IgD-negative memory B cell (primary cell): ENCODE results near the gene TRIM17. TPM values are rescaled to one million over a fixed set of nuclear protein-coding genes. Genes with fewer than 3 reads are reported as not detected.
"Not testable (repeated sequence)": the region's sequence is repeated elsewhere in the genome, so short reads cannot be mapped to it uniquely, and the experiment has no call there.

Experiments used
- H3K27ac Mint-ChIP-seq, 3 donors: one replicate each; pipeline ENCODE4 v1.8.0; 2020 to 2022; ENCODE audit warnings: mild to moderate bottlenecking in 3 of 3, mixed read lengths in 3 of 3, moderate library complexity in 1 of 3
- H3K27me3 Mint-ChIP-seq: one replicate; pipeline ENCODE4 v1.8.0; 2021; ENCODE audit warnings: mixed read lengths
- H3K36me3 Mint-ChIP-seq: one replicate; pipeline ENCODE4 v1.8.0; 2020; ENCODE audit warnings: mild to moderate bottlenecking, mixed read lengths
- H3K4me1 Mint-ChIP-seq, 3 donors: one replicate each; pipeline ENCODE4 v1.8.0; 2020 to 2022; ENCODE audit warnings: mixed read lengths in 3 of 3, mild to moderate bottlenecking in 1 of 3
- H3K4me3 Mint-ChIP-seq, 4 donors: one replicate each; pipeline ENCODE4 v1.8.0; 2020 to 2022; ENCODE audit warnings: mild to moderate bottlenecking in 4 of 4, mixed read lengths in 4 of 4, moderate library complexity in 3 of 4
- H3K9me3 Mint-ChIP-seq, 3 donors: one replicate each; pipeline ENCODE4 v1.8.0; 2020 to 2021; ENCODE audit warnings: mixed read lengths in 3 of 3, mild to moderate bottlenecking in 1 of 3
- polyA plus RNA-seq: library from polyadenylated mRNA; unstranded; fragments of 300-500 nt; fragmentation: Illumina TruSeq; gene quantifications from one replicate; pipeline ENCODE4 v1.2.3, GENCODE V29; 2021

The TRIM17 gene
- polyA plus RNA-seq, 1 donor from 2014 or later = not detected

DNA sequence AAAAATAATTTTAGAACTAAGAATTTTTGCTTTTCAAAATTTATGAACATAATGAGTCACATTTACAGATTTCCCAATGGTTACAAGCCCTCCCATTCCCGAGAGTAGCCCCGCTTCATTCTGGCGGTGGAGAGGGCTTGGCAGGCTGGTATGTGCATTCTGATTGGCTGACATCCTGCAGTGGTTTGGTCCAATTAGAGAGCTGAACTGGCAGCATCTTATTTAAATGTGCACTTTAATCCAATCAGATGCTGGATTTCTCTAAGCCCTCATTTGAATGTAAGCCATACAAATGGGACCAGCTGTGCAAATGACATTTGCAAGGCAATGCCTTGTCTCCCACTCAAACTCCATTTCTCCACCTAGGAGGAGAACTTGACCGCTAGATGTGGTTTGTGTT lies 18.0 kb upstream of the TRIM17 start:
- Mint-ChIP-seq H3K9me3 (no peaks in the 10 kb centered on the region), H3K4me3 (no peak overlapping the region), H3K4me1 (no peaks in the 10 kb centered on the region), H3K27ac (no peak overlapping the region), H3K27me3 (peaks cover 18% of the 10 kb centered on the region), H3K36me3 (no peaks in the 10 kb centered on the region)

DNA sequence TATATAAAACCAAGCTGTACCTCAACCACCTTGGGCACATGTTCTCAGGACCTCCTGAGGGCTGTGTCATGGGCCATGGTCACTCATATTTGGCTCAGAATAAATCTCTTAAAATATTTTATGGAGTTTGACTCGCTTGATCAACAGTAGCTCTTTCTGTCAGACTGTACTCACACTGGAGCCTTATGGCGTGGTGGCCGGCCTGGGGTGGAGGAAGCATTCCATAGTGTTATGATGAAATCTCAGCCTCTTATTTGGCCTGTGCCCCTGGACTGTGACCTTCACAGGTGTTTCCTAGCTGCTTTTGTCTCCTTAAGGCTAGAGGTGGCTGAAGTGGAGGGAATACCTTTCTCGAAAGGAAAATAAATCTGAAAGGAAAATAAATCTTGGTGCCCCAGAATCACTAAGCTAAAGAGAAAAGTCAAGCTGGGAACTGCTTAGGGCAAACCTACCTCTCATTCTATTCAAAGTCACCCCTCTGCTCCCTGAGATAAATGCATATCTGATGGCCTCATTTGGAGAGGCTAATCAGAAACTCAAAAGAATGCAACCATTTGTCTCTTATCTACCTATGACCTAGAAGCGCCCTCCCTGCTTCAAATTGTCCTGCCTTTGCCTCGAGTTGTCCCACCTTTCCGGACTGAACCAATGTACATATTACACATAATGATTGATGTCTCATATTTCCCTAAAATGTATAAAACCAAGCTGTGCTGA lies 16.8 kb upstream of the TRIM17 start:
- not testable (repeated sequence) for H3K4me1 Mint-ChIP-seq, H3K27ac Mint-ChIP-seq
- peaks cover 19% of the 10 kb centered on the region for H3K27me3 Mint-ChIP-seq

DNA sequence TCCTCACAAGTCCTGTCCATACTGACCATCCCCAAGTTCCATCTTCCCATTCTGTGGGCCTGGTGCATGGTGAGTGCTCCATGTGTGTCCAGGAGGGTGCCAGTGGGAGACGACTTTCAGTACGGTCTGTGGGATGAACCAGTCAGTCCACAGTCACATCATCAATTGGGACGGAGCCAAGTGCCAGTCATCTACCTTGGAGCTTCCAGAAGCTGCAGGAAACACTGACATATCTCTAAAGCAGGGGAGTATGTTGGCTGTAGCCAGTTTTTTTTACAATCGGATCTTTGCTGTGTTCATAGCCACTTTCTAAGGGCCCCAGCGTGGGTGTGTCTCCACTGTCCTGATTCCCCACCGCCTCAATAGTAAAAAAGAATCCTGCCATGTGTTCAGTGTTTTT lies 13.6 kb upstream of the TRIM17 start:
- H3K27ac Mint-ChIP-seq = no peak overlapping the region
- H3K4me1 Mint-ChIP-seq = no peaks in the 10 kb centered on the region
- peaks cover 23% of the 10 kb centered on the region for H3K27me3 Mint-ChIP-seq
- no peak overlapping the region for H3K4me3 Mint-ChIP-seq
- peaks cover 1% of the 10 kb centered on the region for H3K36me3 Mint-ChIP-seq
- H3K9me3 Mint-ChIP-seq = no peaks in the 10 kb centered on the region

More for the DNA sequence above, 16.8 kb upstream of the TRIM17 start:
- H3K36me3 Mint-ChIP-seq, H3K9me3 Mint-ChIP-seq, H3K4me3 Mint-ChIP-seq: not testable (repeated sequence)

DNA sequence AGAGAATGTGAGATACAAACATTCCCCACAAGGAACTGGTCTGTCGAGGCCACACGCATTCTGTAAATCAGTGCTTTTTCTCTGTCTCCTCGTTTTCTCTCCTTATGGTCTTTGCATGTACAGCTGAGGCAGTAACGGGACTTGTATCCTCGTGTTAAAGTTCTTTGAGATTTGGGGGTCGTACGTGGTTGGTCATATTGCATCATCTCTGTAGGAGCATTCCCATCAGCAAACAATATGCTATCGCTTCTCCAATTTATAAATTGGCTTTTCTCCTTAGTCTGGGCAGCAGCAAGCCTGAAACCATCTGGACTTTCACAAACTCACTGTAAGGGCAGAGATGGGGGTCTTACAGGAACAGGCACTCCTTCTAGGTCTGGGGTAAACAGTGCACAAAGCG lies 13.0 kb upstream of the TRIM17 start:
- Mint-ChIP-seq H3K36me3 (peaks cover 1% of the 10 kb centered on the region), H3K4me1 (no peaks in the 10 kb centered on the region), H3K4me3 (no peak overlapping the region), H3K27ac (no peak overlapping the region), H3K27me3 (peaks cover 21% of the 10 kb centered on the region), H3K9me3 (no peaks in the 10 kb centered on the region)

DNA sequence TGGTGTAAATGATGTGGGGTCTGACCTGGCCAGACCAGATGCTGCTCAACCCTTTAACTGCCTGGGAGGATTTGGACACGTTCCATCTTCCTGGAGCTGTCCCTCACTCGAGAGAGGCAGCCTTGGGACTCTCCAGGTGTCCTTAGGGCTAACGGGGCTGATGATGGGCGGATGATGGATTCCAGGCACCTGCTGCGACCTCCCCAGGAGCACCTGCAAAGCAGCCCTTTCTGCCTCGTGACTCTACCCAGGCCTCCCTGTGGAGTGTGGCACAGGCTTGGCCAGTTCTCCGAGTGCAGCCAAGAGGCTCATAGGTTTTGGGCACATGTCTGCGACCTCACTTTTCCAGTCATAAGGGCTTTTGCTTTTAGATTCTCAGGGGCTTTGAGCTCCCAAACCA lies 12.3 kb upstream of the TRIM17 start:
- peaks cover 19% of the 10 kb centered on the region for H3K27me3 Mint-ChIP-seq
- no peaks in the 10 kb centered on the region for H3K4me1 Mint-ChIP-seq
- H3K4me3 Mint-ChIP-seq = no peak overlapping the region
- no peaks in the 10 kb centered on the region for H3K9me3 Mint-ChIP-seq
- no peak overlapping the region for H3K27ac Mint-ChIP-seq
- peaks cover 1% of the 10 kb centered on the region for H3K36me3 Mint-ChIP-seq

DNA sequence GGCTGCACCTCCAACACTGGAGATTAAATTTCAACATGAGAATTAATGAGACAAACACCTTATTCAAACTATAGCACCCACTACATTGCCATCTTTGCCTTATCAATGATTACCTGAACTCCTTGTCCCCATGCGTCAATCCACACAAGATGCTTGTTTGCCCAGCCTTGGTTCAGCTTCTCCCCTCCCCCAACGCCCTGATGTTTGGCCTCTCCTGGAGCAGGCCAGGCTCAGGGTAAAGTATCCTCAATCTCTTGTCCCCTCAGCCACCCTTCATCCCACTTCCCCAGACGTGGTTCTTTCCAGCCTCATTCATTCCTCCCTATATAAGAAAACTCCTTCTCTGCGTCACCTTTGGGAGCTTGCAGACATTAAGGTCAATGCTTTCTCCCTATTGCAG lies 11.8 kb upstream of the TRIM17 start:
- H3K27me3 Mint-ChIP-seq = peaks cover 17% of the 10 kb centered on the region
- H3K9me3 Mint-ChIP-seq = no peaks in the 10 kb centered on the region
- no peaks in the 10 kb centered on the region for H3K4me1 Mint-ChIP-seq
- peak overlapping the region in 1 of 3 donors; percentile 68 for H3K27ac Mint-ChIP-seq
- H3K4me3 Mint-ChIP-seq = no peak overlapping the region
- peaks cover 1% of the 10 kb centered on the region for H3K36me3 Mint-ChIP-seq

DNA sequence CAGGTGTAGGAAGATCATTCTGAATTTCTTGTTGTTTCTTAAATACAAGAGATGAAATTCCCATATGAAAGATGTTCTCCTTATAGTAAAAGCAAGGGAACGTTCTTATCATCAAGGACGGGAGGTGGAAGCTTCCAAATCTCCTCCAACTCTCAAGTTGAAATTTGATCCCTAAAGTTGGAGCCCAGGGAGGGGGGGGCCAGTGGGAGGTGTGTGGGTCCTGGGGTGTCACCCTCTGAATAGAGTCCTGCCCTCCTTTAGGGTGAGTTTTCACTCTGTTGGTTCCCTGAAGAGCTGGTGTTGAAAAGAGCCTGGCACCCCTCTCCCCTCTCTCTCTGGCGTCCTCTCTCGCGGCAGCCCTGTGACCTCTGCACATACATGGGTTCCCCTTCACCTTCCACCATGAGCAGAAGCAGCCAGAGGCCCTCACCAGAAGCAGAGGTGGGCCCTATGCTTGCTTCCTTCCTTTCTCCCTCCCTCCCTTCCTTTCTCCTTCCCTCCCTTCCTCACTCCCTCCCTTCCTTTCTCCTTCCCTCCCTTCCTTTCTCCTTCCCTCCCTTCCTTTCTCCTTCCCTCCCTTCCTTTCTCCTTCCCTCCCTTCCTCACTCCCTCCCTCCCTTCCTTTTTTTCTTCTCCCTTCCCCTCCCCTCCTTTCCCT lies 10.0 kb upstream of the TRIM17 start:
- peaks cover 1% of the 10 kb centered on the region for H3K36me3 Mint-ChIP-seq
- H3K9me3 Mint-ChIP-seq = no peaks in the 10 kb centered on the region
- peaks cover 21% of the 10 kb centered on the region for H3K27me3 Mint-ChIP-seq
- no peaks in the 10 kb centered on the region for H3K4me1 Mint-ChIP-seq
- H3K4me3 Mint-ChIP-seq = no peak overlapping the region
- no peak overlapping the region for H3K27ac Mint-ChIP-seq

DNA sequence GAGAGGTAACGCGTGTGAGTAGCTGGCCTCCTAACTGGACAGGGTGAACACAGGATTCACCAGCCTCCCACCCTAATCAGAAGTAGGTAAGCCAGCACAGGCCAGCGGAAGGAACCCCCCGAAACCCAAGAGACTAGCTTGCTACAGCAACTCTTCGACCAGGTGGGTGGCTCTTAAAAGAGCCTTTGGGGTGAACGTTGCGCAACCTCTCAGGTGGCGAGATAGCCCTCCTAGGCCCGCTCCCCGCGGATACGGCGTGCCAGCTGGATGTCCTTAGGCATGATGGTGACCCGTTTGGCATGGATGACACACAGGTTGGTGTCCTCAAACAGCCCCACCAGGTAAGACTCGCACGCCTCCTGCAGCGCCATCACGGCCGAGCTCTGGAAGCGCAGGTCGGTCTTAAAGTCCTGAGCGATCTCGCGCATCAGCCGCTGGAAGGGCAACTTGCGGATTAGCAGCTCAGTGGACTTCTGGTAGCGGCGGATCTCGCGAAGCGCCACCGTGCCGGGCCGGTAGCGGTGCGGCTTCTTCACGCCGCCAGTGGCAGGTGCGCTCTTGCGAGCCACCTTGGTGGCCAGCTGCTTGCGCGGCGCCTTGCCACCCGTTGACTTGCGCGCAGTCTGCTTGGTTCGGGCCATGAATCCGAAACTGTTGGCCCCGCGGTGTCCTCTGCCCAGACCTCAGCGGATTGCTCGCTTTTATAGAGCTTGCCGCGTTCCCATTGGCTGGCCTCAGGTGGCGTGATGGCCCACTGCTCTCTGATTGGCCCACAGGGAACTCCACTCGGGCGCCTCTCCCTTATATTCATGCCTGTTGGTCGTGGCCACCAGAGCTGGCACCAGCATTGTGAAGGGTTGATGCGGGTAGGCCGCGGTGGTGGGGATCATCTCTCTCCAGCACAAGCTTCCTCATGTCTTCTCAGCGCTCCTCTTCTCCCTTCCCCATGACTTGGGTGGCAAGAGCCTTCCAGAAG lies 8.3 kb upstream of the TRIM17 start:
- Mint-ChIP-seq H3K4me1 (no peaks in the 10 kb centered on the region), H3K36me3 (peaks cover 1% of the 10 kb centered on the region), H3K9me3 (no peaks in the 10 kb centered on the region), H3K27ac (no peak overlapping the region), H3K27me3 (peaks cover 19% of the 10 kb centered on the region), H3K4me3 (no peak overlapping the region)

DNA sequence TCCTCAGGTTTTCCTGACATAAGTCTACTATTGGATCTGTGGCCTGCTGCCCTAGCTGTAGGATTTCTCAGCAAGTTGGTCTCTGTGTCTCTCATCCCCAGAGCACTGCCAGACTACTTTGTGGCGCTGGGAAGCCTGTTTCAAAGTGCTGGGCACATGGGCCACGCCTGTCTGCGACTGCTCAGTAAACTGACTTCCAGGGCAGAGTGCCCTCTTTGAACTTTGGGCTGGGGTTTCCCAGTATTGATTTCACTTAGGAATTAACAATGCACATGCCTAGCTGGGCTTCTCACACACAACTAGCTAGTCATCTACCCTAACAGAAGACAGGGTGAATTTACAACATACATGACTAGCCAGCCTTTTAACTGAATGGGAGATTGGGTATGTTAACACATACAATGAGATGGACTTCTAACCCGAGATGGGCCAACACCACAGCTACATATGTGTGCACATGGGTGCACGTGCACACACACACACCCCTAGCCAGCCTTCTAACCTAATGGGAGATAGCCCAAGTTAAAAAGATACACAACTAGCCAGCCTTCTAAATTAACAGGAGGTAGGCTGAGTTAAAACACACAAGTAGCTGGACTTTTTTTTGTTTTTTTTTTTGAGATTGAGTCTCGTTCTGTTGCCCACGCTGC lies 6.9 kb upstream of the TRIM17 start:
- Mint-ChIP-seq H3K27ac (peak overlapping the region in 1 of 3 donors; percentile 47), H3K4me3 (no peak overlapping the region), H3K36me3 (peaks cover 1% of the 10 kb centered on the region), H3K4me1 (no peaks in the 10 kb centered on the region), H3K27me3 (peaks cover 22% of the 10 kb centered on the region), H3K9me3 (no peaks in the 10 kb centered on the region)

DNA sequence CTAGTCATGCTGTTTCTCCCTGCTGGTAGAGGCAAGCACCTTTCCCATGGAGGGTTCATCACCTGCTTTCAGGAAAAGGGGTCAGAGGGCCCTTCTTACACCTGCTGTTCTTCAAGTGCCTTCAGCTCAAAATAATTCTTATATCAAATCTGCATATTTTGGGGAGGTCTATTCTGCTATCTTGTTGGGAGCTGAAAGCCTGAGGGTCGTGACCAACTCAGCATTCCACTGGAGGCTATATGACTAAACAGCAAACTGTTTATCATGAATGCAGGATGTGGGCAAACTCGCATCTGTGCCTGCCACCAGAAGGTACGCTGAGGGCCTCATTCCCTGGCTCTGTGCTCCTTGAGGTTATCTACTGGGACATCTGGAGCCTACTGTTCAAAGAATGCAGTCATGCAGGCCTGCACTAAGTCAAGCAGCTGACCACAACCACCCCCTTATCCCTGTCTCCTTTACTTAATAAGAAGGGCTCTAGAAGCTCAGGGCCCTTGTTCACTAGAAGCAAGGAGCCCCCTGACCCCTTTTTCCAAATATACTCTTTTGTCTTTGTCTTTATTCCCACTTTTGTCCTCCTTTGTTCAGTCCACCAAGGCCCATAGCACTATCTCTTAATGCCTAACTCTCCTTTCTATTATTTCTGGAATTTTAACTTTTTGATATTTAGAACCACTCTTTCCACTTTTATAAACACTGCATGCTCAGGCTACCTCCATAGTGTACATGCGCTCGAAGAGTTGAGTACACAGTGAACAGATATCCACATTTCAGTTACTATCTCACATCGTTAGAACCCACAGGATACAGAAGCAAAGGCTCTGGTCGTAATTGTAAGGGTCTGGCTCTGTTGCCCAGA lies 4.5 kb upstream of the TRIM17 start:
- Mint-ChIP-seq H3K27ac (no peak overlapping the region), H3K27me3 (peaks cover 22% of the 10 kb centered on the region), H3K4me3 (no peak overlapping the region), H3K4me1 (no peaks in the 10 kb centered on the region), H3K36me3 (no peaks in the 10 kb centered on the region), H3K9me3 (no peaks in the 10 kb centered on the region)

DNA sequence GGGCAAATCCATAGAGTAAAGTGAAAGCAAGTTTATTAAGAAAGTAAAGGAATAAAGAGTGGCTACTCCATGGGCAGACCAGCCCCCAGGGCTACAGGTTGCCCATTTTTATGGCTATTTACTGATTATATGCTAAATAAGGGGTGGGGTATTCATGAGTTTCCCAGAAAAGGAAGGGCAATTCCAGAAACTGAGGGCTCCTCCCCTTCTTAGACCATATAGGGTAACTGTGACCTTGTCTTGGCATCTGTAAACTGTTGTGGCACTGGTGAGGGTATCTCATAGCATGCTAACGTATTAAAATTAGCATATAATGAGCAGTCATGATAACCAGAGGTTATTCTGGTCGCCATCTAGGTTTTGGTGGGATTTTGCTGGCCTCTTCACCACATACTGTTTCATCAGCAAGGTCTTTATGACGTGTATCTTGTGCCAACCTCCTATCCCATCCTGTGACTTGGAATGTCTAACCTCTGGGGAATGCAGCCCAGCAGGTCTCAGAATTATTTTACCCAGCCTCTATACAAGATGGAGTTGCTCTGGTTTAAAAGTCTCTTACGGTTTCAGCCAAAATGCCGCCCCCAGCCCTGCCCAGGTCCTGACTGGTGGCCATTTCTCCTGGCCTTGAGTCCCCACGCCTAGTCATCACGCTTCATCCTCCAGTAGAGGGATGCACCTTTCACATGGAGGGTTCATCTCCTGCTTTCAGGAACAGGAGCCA lies 982 bp upstream of the TRIM17 start:
- H3K36me3 Mint-ChIP-seq = no peaks in the 10 kb centered on the region
- peaks cover 0 to 5% (median 2%) of the 10 kb centered on the region in 3 donors for H3K4me1 Mint-ChIP-seq
- peak overlapping the region in 1 of 4 donors; percentile 12 for H3K4me3 Mint-ChIP-seq
- no peaks in the 10 kb centered on the region for H3K9me3 Mint-ChIP-seq
- peaks cover 31% of the 10 kb centered on the region for H3K27me3 Mint-ChIP-seq
- no peak overlapping the region for H3K27ac Mint-ChIP-seq

DNA sequence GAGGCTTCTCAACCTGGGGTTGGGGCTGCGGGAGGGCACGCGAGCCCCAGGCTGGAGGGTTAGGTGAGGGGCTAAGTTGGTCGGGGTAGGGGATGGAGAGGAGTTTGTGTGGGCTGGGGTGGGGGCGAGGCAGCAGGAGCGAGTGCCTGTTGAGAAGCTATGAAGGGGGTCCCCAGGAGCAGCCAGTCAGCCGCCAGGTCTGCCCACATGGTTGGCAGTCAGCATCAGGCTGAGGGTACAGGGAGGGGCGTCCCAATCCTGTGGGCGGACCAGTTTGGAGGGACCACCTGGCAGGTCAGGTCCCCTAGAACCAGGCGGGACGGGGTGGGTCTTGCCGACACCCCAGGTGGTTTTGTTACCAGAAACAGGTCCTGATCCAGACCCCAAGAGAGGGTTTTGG lies 400 bp upstream of the TRIM17 start:
- Mint-ChIP-seq H3K4me3 (peak overlapping the region in 1 of 4 donors; percentile 77), H3K27ac (no peak overlapping the region), H3K27me3 (peaks cover 31% of the 10 kb centered on the region), H3K36me3 (no peaks in the 10 kb centered on the region), H3K4me1 (peaks cover 0 to 5% (median 2%) of the 10 kb centered on the region in 3 donors), H3K9me3 (no peaks in the 10 kb centered on the region)

DNA sequence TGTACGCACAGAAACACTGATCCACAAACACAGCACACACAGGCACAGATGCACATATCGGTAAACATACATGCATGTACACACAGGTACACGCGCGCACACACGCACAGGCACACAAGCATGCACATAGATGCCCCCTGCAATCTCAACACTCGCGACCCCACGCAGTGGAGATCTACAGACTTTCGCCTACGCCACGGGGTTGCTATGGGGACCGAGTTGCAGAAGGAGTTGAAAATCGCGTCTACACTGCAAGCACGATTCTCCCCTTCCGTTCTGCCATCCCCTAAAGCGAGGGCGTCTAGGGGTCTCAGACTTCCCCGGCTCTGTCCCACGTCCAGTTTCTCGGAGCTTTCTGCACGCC lies 826 bp downstream of the TRIM17 start:
- Mint-ChIP-seq H3K9me3 (no peaks in the 10 kb centered on the region), H3K27me3 (peaks cover 22% of the 10 kb centered on the region), H3K27ac (no peak overlapping the region), H3K4me1 (peaks cover 0 to 5% (median 4%) of the 10 kb centered on the region in 3 donors), H3K4me3 (peak overlapping the region in 3 of 4 donors; percentile 38 to 79 (median 71)), H3K36me3 (no peaks in the 10 kb centered on the region)
